Stomach (tissue), 4 donors: ENCODE results near the gene DAB1.

Experiments
- EP300 ChIP-seq: sonication (generic); formaldehyde crosslinking; IDR thresholded peaks from one replicate; pipeline ENCODE4 v1.6.1; 2017; ENCODE audit warnings: antibody characterized with exemption
- POLR2A ChIP-seq, 4 donors: fragments of 450-650 bp; IDR thresholded peaks; one replicate each; pipeline ENCODE4 v1.6.1; 2016; ENCODE audit warnings: antibody characterized with exemption in 4 of 4, control low read depth in 2 of 4, mild to moderate bottlenecking in 1 of 4, moderate library complexity in 1 of 4
- TF ChIP-seq, protein P1 (sequence below), 7 experiments: fragments of 450-650 bp in 4 of 7; fragments of 200-600 bp in 3 of 7; sonication (generic) in 3 of 7; IDR thresholded peaks; one replicate each; pipeline ENCODE4 v1.5.1; 2016 to 2019; ENCODE audit warnings: antibody characterized with exemption in 7 of 7, control low read depth in 2 of 7, mild to moderate bottlenecking in 1 of 7

DNA sequence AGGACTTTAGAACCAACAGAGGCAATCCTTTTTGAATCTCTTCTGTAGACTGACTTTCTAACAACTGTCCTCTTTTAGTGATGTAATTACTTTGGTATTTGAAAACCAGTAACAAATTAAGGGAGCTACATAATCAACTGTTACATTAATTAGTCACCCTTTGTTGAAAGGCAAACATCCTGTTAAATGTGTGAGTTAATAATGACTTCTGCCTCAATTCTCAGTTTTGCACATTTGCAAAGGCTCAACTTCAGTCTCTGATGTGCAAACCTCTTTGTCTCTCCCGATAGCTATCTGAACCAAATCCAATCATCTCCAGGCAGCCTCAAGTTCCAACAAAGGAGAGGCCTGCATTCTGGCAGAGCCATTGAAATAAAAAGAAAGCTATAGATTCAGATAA, 322.7 kb downstream of the DAB1 start:
- TF ChIP-seq, protein P1, sequence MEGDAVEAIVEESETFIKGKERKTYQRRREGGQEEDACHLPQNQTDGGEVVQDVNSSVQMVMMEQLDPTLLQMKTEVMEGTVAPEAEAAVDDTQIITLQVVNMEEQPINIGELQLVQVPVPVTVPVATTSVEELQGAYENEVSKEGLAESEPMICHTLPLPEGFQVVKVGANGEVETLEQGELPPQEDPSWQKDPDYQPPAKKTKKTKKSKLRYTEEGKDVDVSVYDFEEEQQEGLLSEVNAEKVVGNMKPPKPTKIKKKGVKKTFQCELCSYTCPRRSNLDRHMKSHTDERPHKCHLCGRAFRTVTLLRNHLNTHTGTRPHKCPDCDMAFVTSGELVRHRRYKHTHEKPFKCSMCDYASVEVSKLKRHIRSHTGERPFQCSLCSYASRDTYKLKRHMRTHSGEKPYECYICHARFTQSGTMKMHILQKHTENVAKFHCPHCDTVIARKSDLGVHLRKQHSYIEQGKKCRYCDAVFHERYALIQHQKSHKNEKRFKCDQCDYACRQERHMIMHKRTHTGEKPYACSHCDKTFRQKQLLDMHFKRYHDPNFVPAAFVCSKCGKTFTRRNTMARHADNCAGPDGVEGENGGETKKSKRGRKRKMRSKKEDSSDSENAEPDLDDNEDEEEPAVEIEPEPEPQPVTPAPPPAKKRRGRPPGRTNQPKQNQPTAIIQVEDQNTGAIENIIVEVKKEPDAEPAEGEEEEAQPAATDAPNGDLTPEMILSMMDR (IDR thresholded peaks at IDR 0.05): no peak
- TF ChIP-seq EP300: no peak
- no peak for TF ChIP-seq POLR2A (IDR thresholded peaks at IDR 0.05)
